Measurements from ENCODE around the gene IL23R.
A peak's percentile ranks its signal among the peaks of the same experiment; 100 is the strongest.

The IL23R gene

DNA sequence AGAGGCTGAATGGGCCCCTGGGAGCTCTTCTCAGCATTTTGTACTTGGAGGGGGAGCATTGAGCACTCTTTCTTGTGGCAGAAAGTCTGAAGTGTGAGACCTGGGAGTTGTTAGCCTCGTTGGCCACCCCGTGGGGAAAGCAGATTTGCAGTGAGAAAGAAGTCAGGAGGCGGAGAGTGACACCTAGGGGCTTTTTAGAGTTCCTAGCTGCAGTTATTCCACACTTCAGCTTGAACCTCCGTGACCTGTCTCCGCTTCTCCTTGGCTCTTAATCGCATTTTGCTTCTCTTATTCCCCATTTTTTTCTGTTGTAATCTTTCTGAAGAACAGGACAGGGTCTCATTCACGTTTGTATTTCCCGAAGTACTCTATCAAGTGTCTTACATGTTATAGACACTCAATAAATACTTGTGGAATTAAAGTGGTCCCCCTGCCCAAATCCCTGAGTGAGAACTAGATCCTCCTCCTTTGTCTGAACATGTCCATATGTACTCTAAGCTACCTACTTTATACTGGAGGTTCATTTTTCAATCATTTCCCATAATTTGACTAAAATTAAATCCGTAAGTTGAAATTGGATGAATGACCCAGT, 17.0 kb upstream of the IL23R start:
- peak; percentile 19 to 21 for DNase-seq (ENCODE audit: low read depth in 2 of 2)

DNA sequence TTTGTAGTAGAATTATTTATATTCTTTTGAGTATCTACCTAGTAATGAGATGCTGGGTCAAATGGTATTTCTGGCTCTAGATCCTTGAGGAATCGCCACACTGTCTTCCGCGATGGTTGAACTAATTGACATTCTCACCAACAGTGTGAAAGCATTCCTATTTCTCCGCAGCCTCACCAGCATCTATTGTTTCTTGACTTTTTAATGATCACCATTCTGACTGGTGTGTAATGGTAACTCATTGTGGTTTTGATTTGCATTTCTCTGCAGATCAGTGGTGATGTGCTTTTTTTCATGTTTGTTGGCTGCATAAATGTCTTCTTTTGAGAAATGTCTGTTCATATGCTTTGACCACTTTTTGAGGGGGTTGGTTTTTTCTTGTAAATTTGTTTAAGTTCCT, 15.3 kb upstream of the IL23R start:
- no peak for DNase-seq (ENCODE audit: low read depth in 2 of 2)

DNA sequence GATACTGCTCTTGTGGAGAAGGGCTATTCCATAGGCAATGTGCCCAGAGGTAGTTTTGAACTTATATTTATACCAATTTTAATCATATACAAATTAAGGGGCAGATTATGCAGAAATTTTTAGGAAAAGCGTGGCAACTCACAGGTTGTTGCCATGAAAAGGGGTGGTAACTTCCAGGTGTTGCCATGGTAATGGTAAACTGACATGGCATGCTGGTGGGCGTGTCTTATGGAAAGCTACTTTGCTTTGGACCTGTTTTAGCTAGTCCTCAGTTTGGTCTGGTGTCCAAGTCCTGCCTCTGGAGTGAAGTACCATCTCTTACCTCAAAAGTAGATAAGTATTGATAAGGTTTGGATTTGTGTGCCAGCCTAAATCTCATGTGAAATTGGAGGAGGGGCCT, 7.9 kb upstream of the IL23R start:
- DNase-seq (ENCODE audit: low read depth in 2 of 2): no peak

DNA sequence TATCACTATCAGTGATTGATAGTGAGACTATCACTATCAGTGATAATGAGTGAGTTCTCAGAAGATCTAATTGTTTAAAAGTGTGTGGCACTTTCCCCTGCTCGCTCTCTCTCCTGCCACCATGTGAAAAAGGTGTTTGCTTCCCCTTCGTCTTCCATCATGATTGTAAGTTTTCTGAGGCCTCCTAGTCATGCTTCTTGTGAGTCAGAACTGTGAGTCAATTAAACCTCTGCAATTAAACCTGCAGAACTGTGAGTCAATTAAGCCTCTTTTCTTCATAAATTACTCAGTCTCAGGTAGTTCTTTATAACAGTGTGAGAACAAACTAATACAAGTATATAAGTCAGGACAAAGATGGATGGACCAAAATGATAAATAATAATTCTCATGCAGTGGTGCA, 7.0 kb upstream of the IL23R start:
- DNase-seq (ENCODE audit: low read depth in 2 of 2): no peak

DNA sequence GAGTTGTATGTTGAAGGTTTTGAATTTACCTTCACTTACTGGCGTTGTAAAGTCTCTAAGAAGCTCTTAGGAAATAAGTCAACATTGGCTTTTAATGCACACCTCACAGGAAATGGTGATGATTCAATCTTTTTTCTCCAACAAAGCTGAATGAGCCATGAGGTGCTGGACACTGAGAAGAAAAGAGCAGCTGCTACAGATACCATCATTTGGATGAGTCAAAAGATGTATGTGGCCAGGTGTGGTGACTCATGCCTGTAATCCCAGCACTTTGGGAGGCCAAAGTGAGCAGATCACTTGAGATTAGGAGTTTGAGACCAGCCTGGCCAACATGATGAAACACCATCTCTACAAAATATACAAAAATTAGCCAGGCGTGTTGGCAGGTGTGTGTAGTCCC, 3.3 kb upstream of the IL23R start:
- DNase-seq (ENCODE audit: low read depth in 2 of 2): no peak

DNA sequence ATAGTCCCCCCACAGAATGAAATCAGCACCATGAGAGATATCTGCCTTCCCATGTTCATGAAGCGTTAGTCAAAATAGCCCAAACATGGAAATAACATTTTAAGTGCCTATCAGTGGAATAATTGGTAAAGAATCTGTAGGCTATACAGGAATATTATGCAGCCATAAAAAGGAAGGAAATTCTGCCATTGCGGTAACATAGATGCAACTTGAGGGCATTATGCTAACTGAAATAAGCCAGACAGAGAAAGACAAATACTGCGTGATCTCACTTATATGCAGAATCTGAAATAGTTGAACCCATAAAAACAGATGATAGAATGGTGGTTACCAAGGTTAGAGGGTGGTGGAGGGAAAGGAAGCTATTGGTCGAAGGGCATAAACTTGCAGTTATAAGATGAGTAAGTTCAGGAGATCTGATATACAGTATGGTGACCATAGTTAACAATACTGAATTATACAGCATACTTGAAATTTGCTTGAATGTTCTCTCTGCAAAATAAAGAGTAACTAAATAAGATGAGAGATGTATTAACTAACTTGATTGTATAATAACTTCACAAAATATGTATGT, 699 bp upstream of the IL23R start:
- DNase-seq (ENCODE audit: low read depth in 2 of 2): no peak

DNA sequence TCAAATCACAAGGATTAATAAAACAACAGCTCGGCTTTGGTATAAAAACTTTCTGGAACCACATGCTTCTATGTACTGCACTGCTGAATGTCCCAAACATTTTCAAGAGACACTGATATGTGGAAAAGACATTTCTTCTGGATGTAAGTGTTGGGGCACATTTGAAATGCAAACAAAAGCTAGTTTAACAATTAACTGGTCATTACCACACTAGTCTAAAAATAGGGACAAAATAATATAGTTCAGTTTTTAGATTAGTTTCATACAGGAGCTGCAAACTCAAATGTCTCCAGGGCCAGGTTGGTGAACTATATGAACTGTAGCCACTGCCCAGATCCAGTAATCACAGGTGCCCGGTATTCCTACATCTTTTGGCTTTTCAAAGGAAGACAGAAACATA, 3.2 kb downstream of the IL23R start:
- DNase-seq (ENCODE audit: low read depth in 2 of 2): no peak

DNA sequence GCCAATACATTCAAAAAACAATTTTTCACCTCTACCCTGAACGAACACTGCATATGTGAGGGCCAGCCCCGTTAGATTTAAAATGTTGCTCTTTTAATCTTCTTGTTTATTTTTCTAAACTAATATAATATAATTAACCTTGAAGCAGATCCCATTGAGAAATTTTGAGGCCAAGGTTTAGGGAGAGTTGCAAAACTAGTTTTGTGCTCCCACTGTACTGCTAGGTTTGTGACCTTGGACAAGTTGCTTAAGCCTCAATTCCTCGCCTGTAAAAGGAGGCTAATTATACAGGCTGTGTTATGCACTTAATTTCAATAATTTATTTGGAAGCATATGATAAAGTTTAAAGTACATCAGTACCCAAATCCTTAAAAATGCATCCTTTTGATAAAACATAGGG, 3.7 kb downstream of the IL23R start:
- DNase-seq (ENCODE audit: low read depth in 2 of 2): no peak

DNA sequence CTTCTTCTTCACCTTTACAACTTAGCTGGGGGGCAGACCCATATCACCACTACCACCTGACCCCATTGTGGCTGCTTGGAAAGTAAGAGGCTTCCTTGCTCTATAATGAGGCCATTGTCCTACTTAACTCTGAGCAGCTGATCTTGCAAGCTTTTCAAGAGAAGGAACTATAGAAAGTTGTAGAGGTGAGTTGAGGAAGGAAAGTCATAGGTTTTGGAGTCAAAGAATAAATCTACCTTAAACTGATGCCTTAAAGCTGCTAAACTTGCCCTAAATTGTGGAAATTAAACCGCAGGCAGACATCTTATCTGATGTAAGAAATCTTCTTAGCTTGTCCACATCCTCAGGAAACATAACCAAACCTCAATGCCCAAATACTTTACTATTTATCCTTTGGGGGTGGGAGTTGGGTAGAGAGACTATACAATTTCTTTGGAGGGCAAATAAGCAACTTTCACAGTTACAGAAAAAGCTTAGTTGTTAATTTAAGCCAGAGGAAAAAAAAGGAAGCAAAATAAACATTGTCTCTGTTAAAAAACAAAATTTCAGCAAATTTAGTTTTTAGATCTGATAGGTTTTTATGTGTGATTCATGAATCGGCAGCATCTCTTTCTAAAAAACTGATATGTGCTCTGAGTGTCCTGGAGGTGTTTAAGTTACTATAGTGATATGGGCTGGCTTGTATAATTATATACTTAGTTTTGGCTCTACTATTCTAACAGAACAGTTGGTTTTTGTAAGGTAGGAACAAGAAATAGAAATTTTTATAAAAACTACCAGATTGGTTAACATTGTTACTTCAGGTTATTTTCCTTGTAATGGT, 4.7 kb downstream of the IL23R start:
- no peak for DNase-seq (ENCODE audit: low read depth in 2 of 2)

DNA sequence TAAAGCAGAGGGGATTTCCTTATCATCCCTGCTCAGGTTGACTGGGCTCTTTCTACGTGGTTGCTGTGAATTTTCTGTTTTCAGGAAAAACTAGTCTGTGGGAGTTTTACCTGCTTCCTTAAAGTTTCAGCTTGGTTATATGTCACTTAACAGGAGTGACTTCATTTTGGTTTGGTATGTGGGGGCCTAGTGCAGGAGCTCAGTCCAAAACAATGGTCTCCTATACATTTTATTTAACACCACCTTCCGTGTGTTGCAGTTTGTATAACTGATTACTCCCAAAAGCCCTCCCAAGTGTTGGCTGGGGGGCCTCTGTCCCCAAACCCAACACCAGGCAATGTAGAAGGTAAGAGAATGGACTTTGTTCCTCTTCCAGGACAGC, 5.3 kb downstream of the IL23R start:
- DNase-seq (ENCODE audit: low read depth in 2 of 2): no peak

DNA sequence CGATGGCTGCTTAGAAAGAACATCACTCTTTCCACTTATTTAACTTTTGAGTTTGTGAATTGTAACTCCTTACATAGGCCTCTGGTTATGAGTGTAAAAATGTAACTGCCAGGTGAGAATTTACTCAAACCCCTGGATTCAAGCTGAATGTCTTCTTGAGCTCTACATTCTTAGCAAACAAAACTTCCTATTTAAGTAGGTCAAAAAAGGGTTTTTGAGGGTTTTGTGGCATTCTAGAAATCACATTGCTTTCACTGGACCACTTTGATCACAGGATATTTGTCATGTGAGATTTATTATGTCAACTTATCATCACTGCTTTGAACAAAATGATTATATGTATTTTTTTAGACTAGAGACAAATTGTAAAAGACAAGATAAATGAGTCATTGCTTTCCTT, 5.7 kb downstream of the IL23R start:
- DNase-seq (ENCODE audit: low read depth in 2 of 2): no peak

DNA sequence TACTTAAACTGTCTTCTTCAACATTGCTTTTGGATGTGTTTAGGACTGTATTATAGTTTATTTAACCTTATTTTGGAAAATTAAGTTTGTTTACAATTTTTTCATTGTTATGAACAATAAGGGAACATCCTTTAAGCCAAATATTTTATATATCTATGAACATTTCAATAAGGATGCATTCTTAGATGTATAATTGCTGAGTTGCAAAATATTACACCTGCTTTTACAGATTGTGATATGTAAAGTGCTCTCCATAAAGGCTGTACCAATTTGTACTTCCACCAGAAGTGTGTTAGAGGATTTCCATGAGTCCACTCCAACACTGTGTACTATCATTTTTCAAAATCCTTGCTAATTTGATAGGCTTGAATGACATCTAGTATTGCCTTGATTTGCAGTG, 7.7 kb downstream of the IL23R start:
- DNase-seq (ENCODE audit: low read depth in 2 of 2): no peak

DNA sequence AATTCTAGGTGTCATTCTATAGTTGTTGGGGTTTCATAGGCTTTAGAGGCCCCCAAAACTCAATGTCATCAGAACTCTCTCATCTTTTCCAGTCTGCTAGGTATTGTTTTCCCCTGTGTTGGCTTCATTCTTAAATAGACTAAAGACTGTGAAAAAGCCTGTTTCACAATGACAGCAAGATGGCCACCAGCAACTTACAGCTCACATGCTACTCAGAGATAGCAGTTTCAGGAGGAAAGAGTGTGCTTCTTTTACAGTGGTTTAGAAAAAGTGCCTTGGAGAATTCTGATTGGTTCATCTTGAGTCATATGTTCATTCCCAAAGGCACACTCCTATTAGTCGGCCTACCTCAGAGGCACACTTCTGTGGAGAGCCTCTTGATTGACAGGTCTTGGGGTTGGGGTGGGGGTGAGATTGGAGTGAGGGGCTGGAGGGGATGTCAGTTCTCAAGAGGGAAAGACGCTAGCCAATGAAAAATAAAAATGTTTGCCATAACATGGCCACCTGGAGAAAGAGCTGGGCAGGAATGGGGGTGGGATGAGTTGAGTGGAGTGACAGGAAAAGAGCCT, 8.5 kb downstream of the IL23R start:
- DNase-seq (ENCODE audit: low read depth in 2 of 2): no peak

DNA sequence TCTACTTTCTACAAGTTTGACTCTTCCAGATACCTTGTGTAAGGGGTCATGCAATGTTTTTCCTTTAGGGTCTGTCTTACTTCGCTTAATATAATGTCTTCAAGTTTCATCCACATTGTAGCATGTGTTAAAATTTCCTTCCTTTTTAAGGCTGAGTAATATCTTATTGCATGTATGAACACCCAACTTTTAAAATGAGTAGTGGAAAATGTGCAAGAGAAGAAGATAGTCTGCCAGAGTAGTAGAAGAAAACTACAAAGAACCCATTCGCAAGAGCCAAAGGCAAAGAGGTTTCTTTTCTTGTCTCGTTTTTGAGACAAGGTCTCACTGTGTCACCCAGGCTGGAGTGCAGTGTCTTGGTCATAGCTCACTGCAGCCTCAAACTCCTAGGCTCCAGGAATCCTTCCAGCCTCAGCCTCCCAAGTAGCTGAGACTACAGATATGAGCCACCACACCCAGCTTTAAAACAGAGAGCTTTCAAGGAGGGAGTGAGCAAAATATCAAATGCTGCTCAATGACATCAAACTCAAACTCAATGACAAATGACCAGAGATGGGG, 9.4 kb downstream of the IL23R start:
- no peak for DNase-seq (ENCODE audit: low read depth in 2 of 2)

DNA sequence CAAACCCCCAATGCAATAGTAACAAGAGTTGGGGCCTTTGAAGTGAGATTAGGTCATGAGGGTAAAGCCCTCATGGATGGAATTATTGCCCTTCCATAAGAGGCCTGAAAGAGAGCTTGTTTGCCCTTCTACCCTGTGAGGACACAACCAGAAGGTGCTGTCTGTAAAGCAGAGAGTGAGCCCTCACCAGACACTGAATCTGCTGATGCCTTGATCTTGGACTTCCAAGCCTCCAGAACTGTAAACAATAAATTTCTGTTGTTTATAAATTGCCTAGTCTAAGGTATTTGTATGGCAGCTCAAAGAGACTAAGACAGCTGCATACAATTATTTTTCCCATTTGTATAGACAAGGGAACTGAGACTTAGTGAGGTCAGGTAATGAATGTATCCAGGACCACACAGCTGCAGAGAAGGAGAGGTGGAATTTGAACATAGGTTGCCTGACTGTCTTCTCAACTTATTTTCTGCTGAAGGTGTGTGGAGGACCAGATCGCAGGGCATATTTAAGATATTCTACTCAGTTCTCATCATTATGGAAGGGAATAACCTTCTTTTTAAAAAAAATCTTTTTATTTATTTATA, 18.7 kb downstream of the IL23R start:
- no peak for DNase-seq (ENCODE audit: low read depth in 2 of 2)

DNA sequence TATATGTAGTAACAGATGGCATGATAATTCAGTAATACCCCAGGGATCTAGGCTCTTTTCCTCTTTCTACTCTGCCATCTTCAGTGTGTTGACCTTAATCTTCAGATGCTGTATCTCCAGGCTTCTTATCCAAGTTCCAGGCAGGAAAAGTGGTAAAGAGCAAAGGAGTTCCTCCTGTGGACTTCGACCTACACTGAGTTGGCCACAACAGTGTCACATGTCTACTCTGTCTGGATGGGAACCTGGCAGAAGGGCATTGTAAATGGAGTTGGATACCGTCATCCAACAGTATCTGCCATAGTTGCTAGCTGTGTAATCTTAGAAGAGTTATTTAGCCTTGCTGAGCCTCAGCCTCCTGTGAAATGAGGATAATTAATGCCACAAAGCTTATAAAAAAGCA, 21.9 kb downstream of the IL23R start:
- DNase-seq (ENCODE audit: low read depth in 2 of 2): no peak

DNA sequence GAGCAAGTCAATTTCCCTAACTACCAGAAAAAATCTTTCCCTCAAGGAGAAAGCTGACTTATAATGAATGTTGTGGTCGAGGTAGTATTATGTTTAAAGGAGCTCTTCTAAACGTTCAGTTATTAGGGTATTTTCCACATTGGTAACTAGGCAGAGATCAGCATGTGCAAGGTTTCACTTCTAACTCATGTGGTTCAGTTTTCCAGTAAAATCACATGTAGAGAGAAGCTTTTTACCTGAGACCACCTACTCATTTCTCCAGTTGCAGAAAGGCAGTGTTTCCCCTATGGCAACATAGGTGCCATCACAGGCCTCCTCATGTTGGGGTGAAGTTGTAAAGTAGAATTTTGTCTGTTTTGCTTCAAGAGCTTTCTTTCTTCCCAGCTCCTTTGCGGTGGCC, 23.7 kb downstream of the IL23R start:
- no peak for DNase-seq (ENCODE audit: low read depth in 2 of 2)

DNA sequence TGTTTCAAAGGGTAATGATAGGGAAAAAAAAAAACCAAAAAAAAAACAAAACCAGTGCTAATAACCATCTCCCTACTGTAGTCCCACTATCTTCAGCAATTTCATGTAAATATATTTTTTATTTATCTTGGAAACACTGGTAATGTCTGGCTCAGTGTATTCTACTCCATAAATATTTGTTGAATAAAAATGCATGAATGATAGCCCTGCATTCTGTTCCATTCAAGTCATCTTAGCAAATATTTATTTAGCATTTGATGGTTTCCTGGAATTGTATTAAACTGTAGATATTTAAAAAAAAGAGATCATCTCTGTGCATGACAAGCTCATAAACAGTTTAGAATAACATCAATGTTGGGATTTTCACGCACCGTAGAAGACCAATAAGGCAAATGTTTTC, 24.2 kb downstream of the IL23R start:
- no peak for DNase-seq (ENCODE audit: low read depth in 2 of 2)

DNA sequence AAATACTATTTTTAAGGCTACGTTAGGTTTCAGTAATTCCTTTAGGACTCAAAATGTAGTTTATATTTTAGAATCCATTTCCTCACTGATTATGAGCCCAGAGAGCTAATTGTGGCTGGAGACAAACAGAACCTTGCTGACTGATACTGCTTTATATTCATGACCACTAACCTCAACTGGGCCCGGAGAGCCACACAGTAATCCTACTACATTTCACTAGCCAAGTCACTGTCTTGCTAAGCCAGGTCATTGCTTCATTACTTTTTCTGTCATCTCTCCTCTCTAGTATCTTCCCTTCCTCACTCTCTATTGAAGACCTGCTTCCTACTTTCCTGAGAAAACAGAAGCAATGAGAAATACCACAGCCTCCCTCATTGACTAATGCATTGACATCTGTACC, 24.7 kb downstream of the IL23R start:
- DNase-seq (ENCODE audit: low read depth in 2 of 2): no peak

DNA sequence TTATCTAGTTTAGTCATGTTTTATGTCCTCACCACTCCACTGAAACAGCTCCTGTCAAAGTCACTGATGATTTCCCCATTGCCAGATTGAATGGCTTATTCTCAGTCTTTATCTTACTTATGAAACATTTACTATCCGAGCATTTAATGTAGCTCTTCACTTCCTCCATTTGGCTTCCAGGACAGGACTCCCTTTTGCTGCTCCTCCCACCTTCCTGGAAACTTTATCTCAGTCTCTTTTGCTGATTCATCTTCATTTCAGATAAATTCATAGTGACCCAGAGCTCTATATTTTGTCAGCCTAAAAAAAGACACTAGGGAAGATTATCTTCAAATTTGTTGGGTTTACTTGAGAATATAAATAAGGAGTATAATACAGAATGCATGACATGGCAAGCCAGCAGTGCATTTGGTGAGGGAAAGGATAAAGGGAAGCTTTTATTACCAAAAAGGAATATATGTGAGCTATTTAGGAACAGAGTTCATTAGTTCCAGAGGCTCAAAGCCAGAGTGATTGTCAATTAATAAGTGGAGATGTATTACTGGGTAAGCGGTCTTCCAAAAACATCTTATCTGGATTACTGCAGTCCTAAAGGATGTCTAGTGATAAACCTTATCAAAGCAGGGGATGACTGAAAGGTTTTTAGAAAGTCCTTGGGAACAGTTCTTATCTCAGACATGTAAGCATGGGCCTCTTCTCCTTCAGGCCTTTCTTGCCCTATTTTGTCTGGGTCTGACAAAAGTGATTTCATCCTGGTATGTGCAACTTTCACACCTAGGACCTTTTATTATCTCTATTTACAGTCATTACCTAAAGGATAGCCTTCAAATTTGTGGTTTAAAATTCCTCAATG, 25.6 kb downstream of the IL23R start:
- no peak for DNase-seq (ENCODE audit: low read depth in 2 of 2)

DNA sequence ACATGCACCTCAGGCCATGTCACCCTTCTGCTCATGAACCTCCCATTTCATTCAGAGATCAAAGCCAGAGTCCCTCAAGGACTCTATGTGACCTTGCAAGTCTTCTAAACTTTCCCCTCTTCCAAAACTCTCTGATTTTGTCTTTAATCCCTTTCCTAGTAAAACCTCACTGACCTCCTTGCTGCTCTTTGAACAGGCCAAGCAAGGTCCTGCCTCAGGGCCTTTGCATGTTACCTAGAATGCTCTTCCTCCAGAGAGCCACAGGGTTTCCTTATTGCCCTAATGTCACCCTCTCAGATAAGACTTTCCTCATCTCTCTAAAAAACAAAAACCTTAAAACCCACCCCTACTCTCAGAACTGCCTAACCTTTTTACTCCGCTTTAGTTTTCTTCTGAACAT, 26.6 kb downstream of the IL23R start:
- no peak for DNase-seq (ENCODE audit: low read depth in 2 of 2)

DNA sequence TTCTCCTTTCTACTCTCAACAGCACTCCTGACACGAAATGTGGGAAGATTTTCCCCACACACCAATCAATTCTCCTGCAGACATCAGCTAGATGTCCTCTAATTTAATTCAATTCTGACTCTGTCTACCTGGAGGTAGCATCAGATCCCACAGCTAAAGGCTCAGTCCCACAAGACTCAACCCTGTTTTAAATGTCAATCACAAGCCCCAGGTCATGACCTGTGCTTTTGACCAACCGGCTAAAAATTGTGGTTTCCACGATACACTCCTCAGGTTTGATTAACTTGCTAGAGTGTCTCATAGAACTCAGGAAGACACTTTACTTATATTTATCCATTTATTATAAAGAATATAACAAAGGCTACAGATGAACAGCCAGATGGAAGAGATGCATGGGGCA, 27.4 kb downstream of the IL23R start:
- no peak for DNase-seq (ENCODE audit: low read depth in 2 of 2)

All from stimulated activated CD8-positive, alpha-beta memory T cell treated with anti-CD3 and anti-CD28 coated beads, Interleukin-2, amount 100 ng/mL, for 1 hour (primary cell).